Gastrocnemius medialis (tissue), 4 donors: Measurements from ENCODE around the gene PPIL4. TPM values are rescaled to one million over a fixed set of nuclear protein-coding genes. Genes with fewer than 3 reads are reported as not detected.
"Not testable (repeated sequence)": the region's sequence is repeated elsewhere in the genome, so short reads cannot be mapped to it uniquely, and the experiment has no call there.

Source experiments
- ATAC-seq, 2 donors: fragments of 150-250 bp; one replicate each; pipeline ENCODE4 v1.9.1; 2016
- DNase-seq, 2 donors: peaks; one replicate each; pipeline ENCODE4 v3.0.0-alpha.2; 2019
- H3K27ac ChIP-seq, 4 donors: fragments of 200-600 bp; sonication (generic); 1 replicate in 1 of 4; 2 replicates in 3 of 4; pipeline ENCODE4 v1.5.1; 2016 to 2018; ENCODE audit warnings: mild to moderate bottlenecking in 2 of 4, moderate library complexity in 1 of 4
- H3K27me3 ChIP-seq, 3 donors: fragments of 200-600 bp; sonication (generic) in 2 of 3; 1 replicate in 1 of 3; 2 replicates in 2 of 3; pipeline versions ENCODE4 v1.5.1 to v1.6.0; 2016 to 2019; ENCODE audit warnings: mild to moderate bottlenecking in 1 of 3, moderate library complexity in 1 of 3
- H3K36me3 ChIP-seq, 2 donors: fragments of 200-600 bp; sonication (generic) in 1 of 2; one replicate each; pipeline ENCODE4 v1.5.1; 2017 to 2018
- H3K4me1 ChIP-seq, 2 donors: fragments of 200-600 bp; sonication (generic) in 1 of 2; one replicate each; pipeline ENCODE4 v1.5.1; 2016 to 2017; ENCODE audit warnings: mild to moderate bottlenecking in 2 of 2
- H3K4me3 ChIP-seq, 4 donors: fragments of 200-600 bp; sonication (generic) in 3 of 4; 1 replicate in 1 of 4; 2 replicates in 3 of 4; pipeline ENCODE4 v1.5.1; 2016 to 2019; ENCODE audit warnings: mild to moderate bottlenecking in 2 of 4
- H3K9me3 ChIP-seq, 3 donors: fragments of 200-600 bp; sonication (generic) in 2 of 3; 1 replicate in 1 of 3; 2 replicates in 2 of 3; pipeline ENCODE4 v1.5.1; 2016 to 2019
- CTCF ChIP-seq, 5 experiments: fragments of 450-650 bp in 3 of 5; fragments of 200-600 bp in 2 of 5; sonication (generic) in 2 of 5; IDR thresholded peaks in 4 of 5; conservative IDR thresholded peaks in 1 of 5; 1 replicate in 4 of 5; 2 replicates in 1 of 5; pipeline ENCODE4 v1.5.1; 2016 to 2019; ENCODE audit warnings: antibody characterized with exemption in 5 of 5, mild to moderate bottlenecking in 3 of 5, moderate library complexity in 3 of 5
- POLR2A ChIP-seq, 2 donors: fragments of 450-650 bp; IDR thresholded peaks; one replicate each; pipeline ENCODE4 v1.6.1; 2017; ENCODE audit warnings: antibody characterized with exemption in 2 of 2, mild to moderate bottlenecking in 2 of 2, moderate library complexity in 2 of 2
- in situ Hi-C, 4 donors: fragments of 200-750 bp; cut with MboI; loops; one replicate each; pipeline versions ENCODE4 v1.15.0 to v1.8.0; 2017; ENCODE audit warnings: low sequenced_read_pairs in 4 of 4
- intact Hi-C: fragments of 100-400 bp; cut with DNase I; formaldehyde crosslinking; loops from one replicate; pipeline ENCODE4 v1.15.1; 2023; ENCODE audit warnings: low total_unique reads
- total RNA-seq, 4 donors: library from RNA; depleted of rRNA; stranded (reverse); fragments of >200 nt; gene quantifications; one replicate each; pipeline versions ENCODE4 v1.1.0 to v1.2.3, GENCODE V29; 2016

The PPIL4 gene
- total RNA-seq, 4 donors from 2014 or later = 14.9 to 26.2 (median 18.5) TPM

GRCh38 chr6:149494810-149495209 is 51.0 kb downstream of the PPIL4 start:
- intact Hi-C loops, H3K9me3 ChIP-seq, DNase-seq, H3K4me3 ChIP-seq, H3K27ac ChIP-seq, H3K36me3 ChIP-seq, in situ Hi-C loops, H3K27me3 ChIP-seq, ATAC-seq: not testable (repeated sequence)
- H3K4me1 ChIP-seq = peaks cover 0 to 10% of the 10 kb centered on the region in 2 donors

- in situ Hi-C loops (no loop called here), intact Hi-C loops (no loop called here)
- Histone ChIP-seq H3K27ac (no peak overlapping the region), H3K4me1 (peaks cover 0 to 6% of the 10 kb centered on the region in 2 donors), H3K4me3 (no peak overlapping the region), H3K9me3 (no peaks in the 10 kb centered on the region), H3K36me3 (no peaks in the 10 kb centered on the region), H3K27me3 (no peaks in the 10 kb centered on the region)
- ATAC-seq (no peak), DNase-seq (no peak)
- TF ChIP-seq CTCF (IDR thresholded peaks at IDR 0.05 in 4 of 5, conservative IDR thresholded peaks at IDR 0.05 in 1 of 5) = no peak
- no peak for TF ChIP-seq POLR2A (IDR thresholded peaks at IDR 0.05)
Observed at GRCh38 chr6:149493761-149494320, 52.0 kb downstream of the PPIL4 start.

GRCh38 chr6:149492798-149493343 is 53.0 kb downstream of the PPIL4 start:
- no peaks in the 10 kb centered on the region for H3K9me3 ChIP-seq
- no peaks in the 10 kb centered on the region for H3K36me3 ChIP-seq
- H3K4me3 ChIP-seq = no peak overlapping the region
- no peaks in the 10 kb centered on the region for H3K4me1 ChIP-seq
- DNase-seq = no peak
- in situ Hi-C loops (no loop called here), intact Hi-C loops (no loop called here)
- TF ChIP-seq POLR2A (IDR thresholded peaks at IDR 0.05) = no peak
- no peak for ATAC-seq
- no peak overlapping the region for H3K27ac ChIP-seq
- no peaks in the 10 kb centered on the region for H3K27me3 ChIP-seq

GRCh38 chr6:149489967-149490366 is 55.9 kb downstream of the PPIL4 start:
- Histone ChIP-seq H3K27ac (no peak overlapping the region), H3K27me3 (no peaks in the 10 kb centered on the region), H3K9me3 (no peaks in the 10 kb centered on the region), H3K4me3 (no peak overlapping the region), H3K4me1 (peaks cover 9% of the 10 kb centered on the region in 2 donors), H3K36me3 (no peaks in the 10 kb centered on the region)
- DNase-seq (no peak), ATAC-seq (no peak)
- TF ChIP-seq POLR2A (IDR thresholded peaks at IDR 0.05) (no peak), CTCF (IDR thresholded peaks at IDR 0.05 in 4 of 5, conservative IDR thresholded peaks at IDR 0.05 in 1 of 5) (no peak)
- intact Hi-C loops (no loop called here), in situ Hi-C loops (no loop called here)

GRCh38 chr6:149488815-149489214 is 57.0 kb downstream of the PPIL4 start:
- ATAC-seq = no peak
- no peaks in the 10 kb centered on the region for H3K36me3 ChIP-seq

More at GRCh38 chr6:149488815-149489214, 57.0 kb downstream of the PPIL4 start:
- in situ Hi-C loops (no loop called here), intact Hi-C loops (no loop called here)
- Histone ChIP-seq H3K4me1 (peaks cover 12 to 20% of the 10 kb centered on the region in 2 donors), H3K27me3 (no peaks in the 10 kb centered on the region), H3K27ac (no peak overlapping the region), H3K9me3 (no peaks in the 10 kb centered on the region), H3K4me3 (no peak overlapping the region)
- no peak for DNase-seq
- TF ChIP-seq POLR2A (IDR thresholded peaks at IDR 0.05) = no peak
- no peak for TF ChIP-seq CTCF (IDR thresholded peaks at IDR 0.05 in 4 of 5, conservative IDR thresholded peaks at IDR 0.05 in 1 of 5)
